NCI-H146 (cell line): ENCODE measurements around the gene PPP1R36.
"Not testable (repeated sequence)": the region's sequence is repeated elsewhere in the genome, so short reads cannot be mapped to it uniquely, and the experiment has no call there.

Source experiments
- DNase-seq: peaks from one replicate; lab custom pipeline; 2025; lab: John Stamatoyannopoulos, UW

Gene PPP1R36

GRCh38 chr14:64612971-64613666 lies 63.4 kb downstream of the PPP1R36 start:
- DNase-seq, result no peak

DNA sequence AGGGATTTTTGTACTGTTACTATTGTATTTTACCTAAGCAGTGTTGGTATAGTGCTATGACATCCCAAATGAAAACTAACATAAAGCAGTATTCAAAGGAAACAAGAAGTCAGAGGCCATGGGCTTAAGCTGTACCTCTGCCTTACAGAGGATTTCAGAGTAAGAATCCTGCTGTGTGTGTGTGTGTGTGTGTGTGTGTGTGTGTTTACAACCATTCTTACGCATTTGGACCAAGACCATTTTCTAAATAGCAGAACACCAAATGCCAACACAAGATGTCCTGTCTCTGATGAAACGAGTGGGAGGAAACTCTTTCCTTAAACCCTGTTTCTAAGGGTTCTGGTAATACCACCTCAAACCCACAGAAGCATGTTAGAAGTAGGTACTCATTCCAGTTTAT lies 64.4 kb downstream of the PPP1R36 start:
- no peak for DNase-seq

GRCh38 chr14:64614805-64615391 lies 65.1 kb downstream of the PPP1R36 start:
- DNase-seq, result peak; percentile 23

GRCh38 chr14:64617872-64618408 lies 68.2 kb downstream of the PPP1R36 start:
- not testable (repeated sequence) for DNase-seq

- no peak for DNase-seq
Observed at GRCh38 chr14:64620910-64621309, 71.1 kb downstream of the PPP1R36 start.

GRCh38 chr14:64623554-64624165 lies 73.9 kb downstream of the PPP1R36 start:
- DNase-seq, result no peak

DNA sequence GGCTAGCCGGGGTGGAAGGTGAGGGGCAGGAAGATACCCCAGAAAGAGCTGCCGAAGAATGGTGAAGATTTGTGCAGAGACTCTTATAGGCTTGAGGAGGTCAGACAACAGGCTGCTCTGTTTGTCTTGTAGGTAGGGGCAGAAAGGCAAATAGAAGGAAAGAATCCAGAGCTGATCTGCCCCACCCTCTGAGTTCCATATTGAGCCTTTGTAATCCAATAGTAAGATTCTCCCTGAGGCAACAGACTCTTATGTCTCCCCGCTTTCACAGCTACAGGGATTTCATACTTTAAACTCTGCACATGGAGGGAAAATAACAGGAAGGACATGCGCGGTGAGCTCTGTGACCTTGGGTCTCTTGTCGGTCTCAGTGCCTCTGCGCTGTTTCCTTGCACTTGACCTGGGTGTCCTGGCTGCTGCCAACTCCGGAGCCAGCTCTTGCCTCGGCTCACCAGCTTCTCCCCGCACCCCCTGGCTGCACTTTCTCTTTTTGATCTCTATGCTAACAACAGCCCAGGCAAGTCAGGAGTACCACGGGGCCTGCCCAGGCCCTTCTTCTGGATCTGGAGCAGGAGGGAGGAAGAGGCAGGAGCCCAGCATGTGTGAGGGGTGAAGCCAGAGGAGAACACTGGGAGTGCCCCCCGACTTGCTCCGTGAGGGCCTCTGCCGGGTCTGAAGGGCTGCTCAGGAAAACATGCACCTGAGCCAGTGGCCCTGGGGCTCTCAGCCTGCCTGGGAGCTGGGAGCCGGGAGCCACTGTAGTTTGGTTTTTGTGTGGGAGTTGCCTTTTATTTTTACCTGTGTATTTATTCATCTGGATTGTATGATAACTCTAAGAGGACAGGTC lies 75.8 kb downstream of the PPP1R36 start:
- DNase-seq, result no peak

DNA sequence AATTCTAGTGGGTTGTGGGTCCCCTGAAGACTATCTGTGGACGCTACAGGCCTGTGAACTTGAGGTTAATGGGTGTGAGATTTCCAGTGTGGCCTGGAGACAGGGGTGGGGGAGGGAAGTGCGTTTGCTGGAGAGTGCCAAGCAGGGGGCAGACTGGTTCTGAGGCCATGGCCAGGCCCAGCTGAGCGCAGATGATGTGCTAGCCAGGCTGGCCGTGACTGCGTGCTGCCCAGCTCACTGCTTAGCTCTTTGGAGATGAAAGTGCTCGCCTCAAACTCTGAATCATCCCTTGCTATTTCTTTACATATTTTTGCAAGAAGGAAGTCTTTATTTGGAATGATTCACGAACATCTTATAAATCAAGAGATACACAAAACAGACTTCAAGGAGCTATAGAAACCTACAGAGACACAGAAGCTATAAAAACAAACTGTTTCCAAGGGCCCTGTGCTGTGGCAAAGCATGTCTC lies 79.2 kb downstream of the PPP1R36 start:
- no peak for DNase-seq

DNA sequence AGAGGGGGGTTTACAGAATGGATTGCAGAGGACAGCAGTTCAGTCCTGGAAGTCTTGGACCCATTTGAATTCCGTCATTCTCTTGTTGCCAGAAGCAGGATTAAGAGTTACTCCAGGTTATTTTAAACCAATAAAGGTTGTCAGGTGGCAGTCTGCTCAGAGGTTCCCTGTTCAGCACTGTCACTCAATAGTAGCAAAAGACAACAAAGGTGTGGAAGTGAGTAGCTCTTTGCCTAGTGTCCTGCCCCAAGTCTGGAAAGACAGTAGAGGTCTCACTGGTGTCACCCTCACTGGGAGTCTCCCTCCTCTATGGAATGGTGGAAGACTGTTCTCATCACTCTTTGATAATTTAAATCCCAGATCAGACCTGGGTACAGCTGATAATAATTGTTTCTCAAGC lies 81.0 kb downstream of the PPP1R36 start:
- no peak for DNase-seq

DNA sequence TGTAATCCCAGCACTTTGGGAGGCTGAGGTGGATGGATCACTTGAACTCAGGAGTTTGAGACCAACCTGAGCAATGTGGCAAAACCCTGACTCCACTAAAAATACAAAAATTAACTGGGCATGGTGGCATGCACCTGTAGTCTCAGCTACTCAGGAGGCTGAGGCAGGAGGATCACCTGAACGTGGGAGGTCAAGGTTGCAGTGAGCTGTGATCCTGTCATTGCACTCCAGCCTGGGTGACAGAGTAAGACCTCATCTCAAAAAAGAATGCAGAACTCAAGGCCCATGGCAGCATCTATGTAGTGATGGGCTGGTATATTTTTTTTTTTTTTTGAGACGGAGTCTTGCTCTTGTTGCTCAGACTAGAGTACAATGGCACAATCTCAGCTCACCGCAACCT lies 81.5 kb downstream of the PPP1R36 start:
- DNase-seq, result not testable (repeated sequence)

GRCh38 chr14:64632056-64632455 lies 82.3 kb downstream of the PPP1R36 start:
- no peak for DNase-seq

DNA sequence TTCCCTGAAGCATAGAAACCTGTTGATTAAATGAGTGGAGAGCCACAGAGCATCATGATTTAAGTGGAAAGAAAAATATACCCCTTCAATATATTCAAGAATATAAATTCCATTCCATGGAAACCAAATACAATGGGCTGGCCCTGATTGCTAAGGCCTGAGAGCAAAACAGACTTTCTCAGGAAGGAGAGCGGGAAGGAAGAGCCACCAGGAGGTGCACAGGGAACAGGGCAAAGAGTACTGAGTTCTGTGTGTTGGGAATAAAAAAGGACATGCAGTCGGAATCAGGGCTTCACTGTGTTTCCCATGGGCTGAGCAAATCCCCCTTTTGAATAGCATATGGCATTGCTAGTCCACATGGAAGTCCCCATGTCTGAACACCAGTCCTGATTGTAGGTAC lies 84.8 kb downstream of the PPP1R36 start:
- DNase-seq, result no peak

DNA sequence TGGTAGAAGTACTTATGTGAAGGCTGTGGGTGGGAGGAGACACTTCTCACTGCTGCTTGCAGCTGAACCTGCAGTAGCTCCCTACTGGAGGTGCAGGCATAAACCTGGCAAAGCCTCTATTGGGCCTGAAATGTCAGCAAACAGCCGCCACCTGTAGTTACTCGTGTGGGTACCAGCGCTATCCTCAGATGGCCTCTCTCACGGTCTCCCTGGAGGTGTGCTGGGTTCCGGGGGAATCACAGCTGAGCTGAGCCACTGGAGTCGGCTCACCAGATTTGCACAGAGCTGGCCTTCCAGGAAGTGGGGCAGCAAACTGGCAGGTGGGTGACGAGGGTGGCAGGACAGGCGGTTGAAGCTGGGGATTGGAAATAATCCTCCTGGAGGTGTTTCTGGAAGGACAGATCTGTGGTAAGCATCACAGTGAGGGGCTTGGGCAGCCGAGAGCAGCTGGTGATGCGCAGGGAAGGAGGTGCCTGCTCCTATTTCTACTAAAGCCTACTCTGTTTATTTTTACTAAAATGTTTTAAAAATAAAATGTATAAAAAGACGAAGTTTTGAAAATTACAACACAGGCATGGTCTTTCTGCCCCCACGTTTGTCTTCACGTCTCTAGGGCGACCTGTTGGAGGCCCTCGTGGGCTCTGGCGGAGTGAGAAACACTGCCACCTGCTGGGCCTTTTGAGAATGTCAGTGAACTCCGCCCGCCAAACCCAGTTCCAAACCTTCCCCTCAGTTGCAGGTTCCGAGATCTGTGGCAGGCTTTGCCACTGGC lies 86.6 kb downstream of the PPP1R36 start:
- DNase-seq, result peak; percentile 51

GRCh38 chr14:64636980-64637429 lies 87.2 kb downstream of the PPP1R36 start:
- DNase-seq, result no peak

GRCh38 chr14:64637735-64638473 lies 88.1 kb downstream of the PPP1R36 start:
- no peak for DNase-seq

GRCh38 chr14:64638625-64639024 lies 88.9 kb downstream of the PPP1R36 start:
- no peak for DNase-seq
